GM21526 (cell line): Measurements from ENCODE around the gene RNF215.
"Not testable (repeated sequence)": the region's sequence is repeated elsewhere in the genome, so short reads cannot be mapped to it uniquely, and the experiment has no call there.

Source experiments
- ATAC-seq: cut with Tn5 transposase; IDR thresholded peaks from one replicate; pipeline ENCODE4 v1.9.1; 2021; ENCODE audit warnings: moderate library complexity; ENCODE audit not compliant: unreplicated experiment, low FRiP score

The RNF215 gene

DNA sequence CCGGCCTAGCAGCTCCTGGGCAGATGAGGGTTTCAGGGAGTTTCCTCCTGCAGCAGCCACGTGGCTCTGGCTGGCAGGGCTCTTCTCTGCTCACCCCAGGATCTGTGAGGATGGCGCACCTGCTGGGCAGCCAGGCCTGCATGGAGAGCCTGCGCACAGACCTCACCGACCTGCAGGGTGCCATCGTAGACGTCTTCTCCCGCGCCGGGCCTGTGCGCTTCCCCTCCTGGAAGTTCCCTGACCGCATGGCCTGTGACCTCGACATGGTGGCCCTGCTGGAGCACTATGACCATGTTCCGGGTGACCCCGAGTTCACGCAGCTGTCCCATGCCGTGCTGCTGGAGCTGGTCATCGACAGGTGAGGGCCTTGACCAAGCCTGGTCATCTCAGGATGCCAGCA lies 21.3 kb downstream of the RNF215 start:
- no peak for ATAC-seq

DNA sequence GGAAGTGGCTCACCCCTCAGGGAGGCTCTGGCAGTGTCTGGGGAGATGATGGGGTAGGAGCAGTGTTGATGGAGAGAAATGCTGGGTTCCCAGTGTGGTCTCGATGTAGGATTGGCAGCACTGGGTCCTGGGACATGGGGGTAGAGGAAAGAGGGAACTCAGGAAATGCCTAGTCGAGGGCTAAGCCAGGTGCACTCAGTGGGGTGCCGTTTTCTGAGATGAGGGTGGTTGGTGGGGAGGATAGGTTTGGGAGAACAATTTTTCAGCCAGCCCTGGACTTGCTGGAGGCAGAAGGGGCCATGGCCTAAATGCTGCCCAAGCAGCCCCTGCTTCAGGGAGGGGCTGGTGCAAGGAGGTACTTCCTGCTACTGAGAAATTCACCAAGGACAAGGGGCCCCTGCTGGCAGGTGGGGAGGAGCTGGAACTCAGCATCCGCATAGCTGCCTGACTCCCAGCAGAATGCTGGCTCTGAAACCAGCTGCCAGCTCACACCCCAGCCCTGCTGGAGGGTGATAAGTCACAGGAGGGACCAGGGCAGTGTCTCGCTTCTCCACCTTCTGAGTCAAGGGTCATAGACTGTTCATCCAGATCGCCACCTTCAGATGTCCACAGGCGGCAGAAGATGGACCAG lies 24.4 kb downstream of the RNF215 start:
- no peak for ATAC-seq

DNA sequence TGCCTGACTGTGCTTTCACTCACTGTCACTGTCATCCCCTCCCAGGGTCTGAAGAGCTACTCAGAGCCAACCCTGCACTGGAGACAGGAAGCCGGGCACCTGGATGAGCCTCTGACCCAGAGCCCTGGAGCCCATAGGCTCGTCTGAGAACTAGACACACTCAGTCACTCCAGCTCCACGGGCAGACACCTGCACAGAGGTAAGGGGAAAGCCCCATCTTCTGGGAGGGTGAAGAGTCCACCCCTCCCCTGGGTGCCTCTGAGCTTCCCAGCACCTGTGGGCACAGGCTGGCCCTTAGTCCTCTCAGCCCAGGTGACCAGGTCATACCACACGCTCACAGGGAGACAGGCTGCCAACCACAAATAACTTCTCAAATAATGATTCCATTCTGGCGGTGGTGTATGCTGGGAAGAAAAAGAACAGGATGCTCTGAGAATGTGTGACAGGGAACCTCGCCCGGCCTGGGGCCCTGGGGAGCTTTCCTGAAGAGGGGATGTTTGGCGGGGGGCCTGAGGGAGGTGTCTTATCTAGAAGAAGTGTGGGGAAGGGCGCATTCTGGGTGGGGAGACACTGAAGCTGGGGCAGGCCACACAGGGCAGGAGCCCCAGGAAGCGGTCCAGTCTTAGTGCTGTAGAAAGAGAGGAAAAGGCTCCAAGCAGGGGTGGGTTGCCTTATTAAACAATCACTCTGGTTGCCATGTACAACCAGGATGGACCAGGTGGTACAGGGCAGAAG lies 25.1 kb downstream of the RNF215 start:
- ATAC-seq: no peak

- no peak for ATAC-seq
Observed at GRCh38 chr22:30358541-30358940, 28.7 kb downstream of the RNF215 start.

GRCh38 chr22:30357650-30358215 lies 29.5 kb downstream of the RNF215 start:
- no peak for ATAC-seq

DNA sequence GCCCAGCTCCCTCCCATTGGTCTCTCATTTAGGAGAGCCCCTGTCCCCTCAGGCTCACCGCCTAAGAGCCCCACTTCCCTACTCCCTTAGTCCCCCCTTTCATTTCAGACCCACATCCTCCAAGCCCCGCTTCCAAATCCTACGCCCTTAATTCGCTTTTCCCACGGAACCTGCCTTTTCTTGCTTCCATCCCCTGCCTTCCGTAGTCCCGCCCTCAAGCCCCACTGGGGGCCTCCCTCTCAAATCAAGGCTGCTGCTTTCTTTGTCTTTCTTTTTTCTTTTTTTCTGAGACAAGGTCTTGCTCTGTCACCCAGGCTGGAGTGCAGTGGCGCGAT lies 30.0 kb downstream of the RNF215 start:
- peak; percentile 37 for ATAC-seq

GRCh38 chr22:30356449-30357235 lies 30.6 kb downstream of the RNF215 start, which contains the start of the genes CCDC157 and SF3A1:
CCDC157 (plus strand) TSS chr22:30357007; CDS start chr22:30366001, 8,994 bp downstream.
SF3A1 (minus strand) TSS chr22:30356894; CDS start chr22:30356792, 102 bp downstream.
- peak; percentile 86 for ATAC-seq

GRCh38 chr22:30354644-30355043 lies 32.6 kb downstream of the RNF215 start:
- no peak for ATAC-seq

GRCh38 chr22:30351226-30351625 lies 36.0 kb downstream of the RNF215 start:
- ATAC-seq: no peak

DNA sequence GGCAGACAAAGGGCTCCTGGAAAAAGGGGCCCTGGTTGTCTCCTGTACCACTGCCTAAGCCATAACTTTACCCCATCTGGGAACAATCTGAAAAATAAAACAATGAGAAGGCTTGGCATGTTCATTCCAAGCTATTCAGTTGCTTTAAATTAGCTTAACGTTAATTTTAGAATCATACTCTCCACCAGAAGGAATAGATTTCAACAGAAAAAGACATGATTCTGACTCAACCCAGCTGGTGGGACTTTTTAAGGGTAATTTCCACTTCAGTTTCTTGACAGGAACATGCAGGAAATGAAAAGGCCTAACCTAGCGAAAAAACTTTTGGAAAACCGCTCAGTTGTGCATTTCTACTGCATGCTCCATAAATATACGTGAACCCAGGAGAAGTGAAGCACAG lies 38.4 kb downstream of the RNF215 start:
- ATAC-seq: no peak

- ATAC-seq: no peak
Observed at GRCh38 chr22:30348404-30348803, 38.8 kb downstream of the RNF215 start.

DNA sequence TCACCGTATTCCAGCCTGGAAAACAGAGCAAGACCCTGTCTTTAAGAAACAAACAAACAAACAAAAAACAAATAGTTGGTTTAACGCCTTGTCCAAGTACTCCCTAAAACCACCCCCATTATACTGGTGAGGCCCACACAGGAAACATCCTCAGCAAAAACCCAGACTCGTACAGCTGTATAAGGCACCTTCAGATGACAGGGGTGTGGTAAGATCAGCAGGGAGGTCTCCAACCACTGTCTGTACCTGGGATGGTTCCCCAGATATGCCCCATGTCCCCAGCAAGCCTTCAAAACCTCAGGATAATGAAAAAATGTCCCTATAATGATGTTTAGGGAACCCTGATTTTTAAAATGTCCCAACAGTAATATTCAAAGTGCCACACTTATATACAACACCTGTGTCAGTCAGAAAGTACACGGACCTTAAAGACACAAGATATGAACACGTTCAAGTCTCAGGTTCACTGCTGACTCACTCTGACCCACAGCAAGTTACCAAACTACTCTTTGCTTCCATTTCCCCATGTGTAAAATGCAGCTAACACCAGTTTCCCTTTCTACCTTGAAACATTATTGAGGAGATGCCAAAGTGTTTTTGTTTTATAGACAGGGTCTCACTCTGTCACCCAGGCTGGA lies 39.8 kb downstream of the RNF215 start:
- ATAC-seq: no peak

DNA sequence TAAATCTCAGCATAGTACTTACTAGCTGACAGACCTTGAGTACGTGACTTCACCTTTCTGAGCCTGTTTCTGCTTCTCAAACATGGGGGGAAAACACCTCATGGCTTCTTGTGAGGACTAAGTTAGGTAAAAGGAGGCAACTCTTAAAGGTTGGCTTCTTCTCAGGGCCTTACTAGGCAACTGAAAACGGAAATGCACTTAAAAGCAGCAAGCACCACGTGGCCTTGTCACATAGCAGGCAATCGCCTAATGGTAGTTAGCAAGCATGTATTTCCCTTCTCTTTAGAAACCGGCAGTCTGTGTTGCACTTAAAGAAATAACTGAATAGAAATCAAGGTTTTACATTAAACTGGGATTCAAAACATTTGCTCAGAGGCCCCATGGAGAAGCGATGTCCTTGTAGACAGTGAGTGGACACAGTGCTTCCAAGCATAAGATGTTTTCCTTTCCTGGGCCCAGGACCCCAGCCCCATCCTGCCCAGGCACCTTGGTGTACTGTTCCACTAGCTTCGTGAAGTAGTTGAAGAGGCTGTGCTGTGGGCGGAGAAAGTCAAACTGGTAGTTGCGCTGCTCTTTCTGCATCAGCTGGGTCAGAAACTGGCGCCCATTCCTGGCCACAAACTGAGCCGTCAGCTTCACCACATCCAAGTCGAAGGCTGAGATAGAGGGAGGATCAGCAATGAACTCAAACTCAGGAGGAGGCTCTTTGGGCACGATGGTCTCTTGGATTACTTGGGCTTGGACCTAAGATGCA lies 42.6 kb downstream of the RNF215 start:
- no peak for ATAC-seq

DNA sequence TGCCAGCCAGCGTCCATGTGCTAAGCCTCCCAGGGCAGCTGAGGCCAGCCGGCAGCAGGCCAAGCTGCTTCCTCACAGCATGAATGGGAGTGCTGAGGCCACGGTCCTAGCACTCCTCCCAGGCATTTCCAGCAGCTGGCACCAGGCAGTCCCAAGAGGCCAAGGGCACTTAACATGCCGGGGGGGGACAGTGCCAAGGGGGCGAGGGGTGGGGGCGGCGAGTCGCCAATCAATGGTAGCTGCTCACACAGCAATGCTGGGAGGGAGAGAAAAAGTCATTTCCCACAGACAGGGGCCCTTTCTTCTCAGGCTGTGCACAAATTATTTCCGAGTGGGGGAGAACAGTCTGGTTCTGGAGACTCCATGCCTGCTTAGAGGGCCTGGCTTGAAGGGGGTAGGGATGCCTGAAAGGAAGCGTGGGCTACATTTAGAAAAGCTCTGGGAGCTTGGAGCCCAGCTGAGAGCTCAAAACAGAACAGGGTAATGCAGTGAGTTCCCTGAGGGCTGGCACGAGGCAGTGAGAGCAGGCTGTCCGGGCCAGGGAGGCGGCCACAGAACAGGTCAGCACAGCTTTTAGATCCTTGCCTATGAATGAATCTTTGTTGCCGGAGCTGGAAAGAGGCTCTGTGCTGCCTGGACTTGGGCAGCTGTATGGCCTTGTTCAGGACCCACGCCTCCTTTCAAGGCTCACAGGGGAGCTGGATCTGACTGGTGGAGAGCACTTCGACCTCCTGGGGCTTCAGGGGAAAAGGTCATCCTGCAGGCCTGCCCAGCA lies 46.1 kb downstream of the RNF215 start:
- ATAC-seq: no peak

DNA sequence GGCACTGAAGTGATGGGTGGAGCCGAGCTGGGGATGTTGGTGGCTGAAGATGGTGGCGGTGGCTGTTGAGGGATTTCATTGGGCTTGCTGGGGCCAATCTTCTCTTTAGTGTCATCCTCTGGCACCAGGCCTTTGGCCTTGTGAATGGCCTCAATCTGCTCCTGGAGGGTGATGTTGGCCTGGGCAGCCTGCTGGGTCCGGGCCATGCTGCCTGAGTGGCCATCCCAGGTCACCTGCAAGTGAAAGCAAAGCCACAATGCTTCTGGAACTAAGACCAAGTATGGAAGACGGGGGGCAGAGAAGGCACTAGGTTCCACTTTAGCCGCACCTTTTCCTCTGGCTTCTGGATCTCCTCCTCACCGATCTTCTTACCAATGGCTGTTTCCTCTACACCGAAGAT lies 48.4 kb downstream of the RNF215 start:
- ATAC-seq: no peak

GRCh38 chr22:30338341-30338740 lies 48.9 kb downstream of the RNF215 start:
- ATAC-seq: not testable (repeated sequence)

DNA sequence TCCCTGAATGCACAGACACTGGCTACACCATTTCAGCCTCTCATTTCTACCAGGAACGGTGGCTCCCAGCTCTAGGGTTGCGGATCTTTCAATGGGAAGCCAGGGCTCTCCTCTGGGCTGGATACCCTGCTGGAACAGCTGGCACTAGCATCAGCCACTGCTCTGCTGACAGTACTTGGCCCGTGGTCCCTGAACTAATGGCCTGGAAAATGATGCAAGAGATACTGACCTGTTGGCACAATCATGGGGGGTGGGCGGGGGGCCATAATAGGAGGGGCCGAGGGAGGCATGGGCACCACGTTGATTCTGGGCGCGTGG lies 49.8 kb downstream of the RNF215 start:
- no peak for ATAC-seq

- ATAC-seq: no peak
Observed at GRCh38 chr22:30336752-30337460, 50.3 kb downstream of the RNF215 start.

DNA sequence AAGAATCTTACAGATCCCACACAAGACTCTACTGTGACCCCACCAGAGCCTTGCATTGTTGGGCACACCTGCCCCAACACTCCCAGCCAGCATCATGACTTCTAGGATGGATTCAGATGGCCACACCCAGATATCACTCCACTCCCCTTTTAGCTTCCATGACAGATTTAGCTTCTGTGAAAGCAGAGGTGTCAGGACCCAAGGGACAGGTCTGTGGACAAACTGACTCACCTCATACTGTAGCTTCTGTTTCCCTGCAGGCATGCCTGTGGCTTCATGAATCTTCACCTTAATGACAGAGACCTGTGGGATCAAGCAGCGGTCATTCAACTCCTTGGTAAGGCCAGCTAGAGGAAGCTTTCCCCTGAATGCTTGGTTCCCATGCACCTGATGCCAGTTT lies 52.0 kb downstream of the RNF215 start:
- no peak for ATAC-seq
